Endothelial cell of umbilical vein (primary cell): ENCODE data around the gene MGAT4A. TPM values are rescaled to one million over a fixed set of nuclear protein-coding genes. Genes with fewer than 3 reads are reported as not detected.

Experiments
- BruUV-seq: library from RNA; stranded (reverse); fragments of 400-500 nt; replicated peaks from 2 replicates; lab custom pipeline; 2021; lab: Mats Ljungman, UMichigan
- CTCF ChIA-PET: fragments of 300-600, 350-600 bp; sonication (Branson Sonifier 250); formaldehyde crosslinking; loops from one replicate; lab custom pipeline; 2021; ENCODE audit warnings: antibody characterized with exemption, inconsistent platforms; lab: Charles Lee
- POLR2A ChIA-PET: fragments of 300-600, 350-600 bp; sonication (Branson Sonifier 250); formaldehyde crosslinking; loops from one replicate; lab custom pipeline; 2021; ENCODE audit warnings: antibody characterized with exemption, inconsistent platforms; lab: Charles Lee
- DNase-seq: peaks from one replicate; pipeline ENCODE4 v3.0.0-alpha.2; 2011; ENCODE audit warnings: low read depth, low spot score
- FAIRE-seq: peaks from 2 replicates; lab custom pipeline; 2011; peaks lifted over from hg19 to GRCh38; lab: Jason Lieb, UNC
- H2AFZ ChIP-seq: 2 replicates; pipeline ENCODE4 v1.6.0; 2012; ENCODE audit warnings: low read depth, low read length, control low read depth, inconsistent platforms
- H3K27ac ChIP-seq: 2 replicates; pipeline ENCODE4 v1.5.1; 2011; ENCODE audit warnings: low read depth, mild to moderate bottlenecking, control low read depth, low read length, moderate library complexity; ENCODE audit not compliant: insufficient read depth
- H3K27me3 ChIP-seq, 2 experiments: 2 replicates each; pipeline versions ENCODE4 v1.6.0 to v1.6.1; 2011; ENCODE audit warnings: low read length in 2 of 2, mixed read lengths in 1 of 2; ENCODE audit not compliant: control insufficient read depth in 2 of 2, insufficient read depth in 2 of 2
- H3K36me3 ChIP-seq, 2 experiments: 2 replicates in 1 of 2; 3 replicates in 1 of 2; pipeline ENCODE4 v1.5.1; 2011; ENCODE audit warnings: low read length in 2 of 2, mild to moderate bottlenecking in 1 of 2, moderate library complexity in 1 of 2; ENCODE audit not compliant: control insufficient read depth in 2 of 2, insufficient read depth in 2 of 2; ENCODE audit errors: extremely low read depth in 1 of 2
- H3K4me1 ChIP-seq: 3 replicates; pipeline ENCODE4 v1.5.1; 2011; ENCODE audit warnings: mild to moderate bottlenecking, low read length; ENCODE audit not compliant: control insufficient read depth, insufficient read depth; ENCODE audit errors: extremely low read depth
- H3K4me2 ChIP-seq: 2 replicates; pipeline ENCODE4 v1.6.1; 2011; ENCODE audit warnings: low read length, control low read depth, mixed read lengths; ENCODE audit not compliant: insufficient read depth
- H3K4me3 ChIP-seq, 3 experiments: fragments of 200-600 bp in 1 of 3; sonication (generic), shearing (Covaris generic) in 1 of 3; replicated peaks in 1 of 3; 2 replicates each; pipeline ENCODE4 v1.5.1; 2011 to 2016; ENCODE audit warnings: control low read depth in 3 of 3, low read length in 3 of 3, mild to moderate bottlenecking in 2 of 3, inconsistent platforms in 1 of 3, low read depth in 1 of 3, moderate library complexity in 1 of 3; ENCODE audit not compliant: insufficient read depth in 1 of 3
- H3K79me2 ChIP-seq: 2 replicates; pipeline ENCODE4 v1.6.0; 2012; ENCODE audit warnings: low read length, inconsistent platforms; ENCODE audit not compliant: control insufficient read depth, insufficient read depth
- H3K9ac ChIP-seq: replicated peaks from 2 replicates; pipeline ENCODE3; 2011; ENCODE audit warnings: low read length, control low read depth; ENCODE audit not compliant: insufficient read depth; ENCODE audit errors: extremely low read depth
- H3K9me1 ChIP-seq: replicated peaks from 3 replicates; pipeline ENCODE4 v1.6.0; 2011; ENCODE audit warnings: mild to moderate bottlenecking, low read length; ENCODE audit not compliant: control insufficient read depth, insufficient read depth; ENCODE audit errors: extremely low read depth
- H3K9me3 ChIP-seq: replicated peaks from 2 replicates; pipeline ENCODE4 v1.5.1; 2012; ENCODE audit warnings: low read length, inconsistent platforms; ENCODE audit not compliant: control insufficient read depth, insufficient read depth
- H4K20me1 ChIP-seq: replicated peaks from 2 replicates; pipeline ENCODE3; 2011; ENCODE audit warnings: mild to moderate bottlenecking, low read length; ENCODE audit not compliant: control insufficient read depth, insufficient read depth; ENCODE audit errors: extremely low read depth
- CTCF ChIP-seq, 2 donors: IDR thresholded peaks; 1 replicate in 1 of 2; 2 replicates in 1 of 2; pipeline ENCODE4 v1.5.1; 2011; ENCODE audit warnings: low read length in 2 of 2, mild to moderate bottlenecking in 2 of 2, moderate library complexity in 2 of 2, control low read depth in 1 of 2, inconsistent platforms in 1 of 2, low read depth in 1 of 2; ENCODE audit not compliant: insufficient read depth in 1 of 2; ENCODE audit errors: extremely low read depth in 1 of 2
- EZH2 ChIP-seq: IDR thresholded peaks from 2 replicates; pipeline ENCODE4 v1.6.1; 2012; ENCODE audit warnings: borderline replicate concordance, low read depth, mild to moderate bottlenecking, moderate library complexity, low read length, inconsistent platforms; ENCODE audit not compliant: severe bottlenecking
- FOS ChIP-seq: IDR thresholded peaks from 2 replicates; pipeline ENCODE4 v1.6.1; 2011; ENCODE audit warnings: mild to moderate bottlenecking, low read length, moderate library complexity, borderline replicate concordance; ENCODE audit not compliant: insufficient read depth
- GATA2 ChIP-seq: IDR thresholded peaks from 2 replicates; pipeline ENCODE4 v1.7.0; 2011; ENCODE audit warnings: low read depth, mild to moderate bottlenecking, moderate library complexity, mixed read lengths, low read length; ENCODE audit not compliant: insufficient read length, insufficient read depth
- JUN ChIP-seq: IDR thresholded peaks from 2 replicates; pipeline ENCODE4 v1.6.1; 2011; ENCODE audit warnings: borderline replicate concordance, low read depth; ENCODE audit not compliant: insufficient read length, insufficient read depth
- MAX ChIP-seq: IDR thresholded peaks from 2 replicates; pipeline ENCODE4 v1.6.1; 2011; ENCODE audit not compliant: insufficient read depth, insufficient read length
- MYC ChIP-seq: IDR thresholded peaks from one replicate; pipeline ENCODE4 v1.6.1; 2011; ENCODE audit warnings: mild to moderate bottlenecking, low read depth, low read length
- POLR2A ChIP-seq: IDR thresholded peaks from 2 replicates; pipeline ENCODE4 v1.6.1; 2012; ENCODE audit warnings: low read depth, mild to moderate bottlenecking, control low read depth, low read length
- POLR2AphosphoS5 ChIP-seq: IDR thresholded peaks from 2 replicates; pipeline ENCODE4 v1.6.1; 2012; ENCODE audit warnings: low read depth, mild to moderate bottlenecking, control low read depth, low read length, moderate library complexity; ENCODE audit not compliant: insufficient read depth
- dilution Hi-C: fragments of 300-500 bp; cut with MboI; formaldehyde crosslinking; loops from one replicate; pipeline ENCODE4 v1.15.0; 2019; ENCODE audit warnings: low sequenced_read_pairs; ENCODE audit not compliant: extremely low pct_ligation_motif_present
- intact Hi-C: fragments of 100-400 bp; cut with micrococcal nuclease; formaldehyde crosslinking; loops from one replicate; pipeline ENCODE4 v1.10.0; 2022
- polyA plus RNA-seq, 4 experiments: library from polyadenylated mRNA; depleted of rRNA in 3 of 4; stranded (reverse) in 3 of 4; unstranded in 1 of 4; fragments of >200 nt; gene quantifications; 2 replicates each; pipeline versions ENCODE4 v1.2.1 to v1.2.3, GENCODE V29; 2011 to 2012; ENCODE audit warnings: missing spikeins in 1 of 4
- total RNA-seq: library from RNA; stranded (reverse); gene quantifications from 2 replicates; pipeline ENCODE4 v1.2.3, GENCODE V29; 2021

Gene MGAT4A
- total and polyA plus RNA-seq, 2 donors (not counting 3 experiments of a cell fraction or from before 2014, with no cell fraction given), result 9.2 to 42.2 TPM

GRCh38 chr2:98738304-98738703, 7.4 kb upstream of the MGAT4A start:
- Histone ChIP-seq H3K9ac (no peak overlapping the region), H3K36me3 (no peaks in the 10 kb centered on the region), H2AFZ (no peak overlapping the region), H3K4me2 (no peak overlapping the region), H4K20me1 (no peaks in the 10 kb centered on the region), H3K79me2 (no peaks in the 10 kb centered on the region), H3K4me3 (no peak overlapping the region), H3K9me1 (no peaks in the 10 kb centered on the region), H3K27ac (no peak overlapping the region), H3K27me3 (no peaks in the 10 kb centered on the region), H3K4me1 (peaks cover 15% of the 10 kb centered on the region), H3K9me3 (no peaks in the 10 kb centered on the region)
- no TSS peak for BruUV-seq
- POLR2A ChIA-PET, result no interaction called here
- CTCF ChIA-PET, result interaction anchor here (1.0 kb wide), 1 partner anchor 85 kb away, joined by 3 read pairs; no protein-coding TSS in a partner anchor
- TF ChIP-seq CTCF (IDR thresholded peaks at IDR 0.05; ENCODE audit: extremely low read depth in 1 of 2, insufficient read depth in 1 of 2, low read depth in 1 of 2, low read length in 2 of 2) (no peak), JUN (no peak), MAX (no peak), FOS (no peak), MYC (no peak), EZH2 (no peak), POLR2A (no peak), POLR2AphosphoS5 (no peak), GATA2 (no peak)
- DNase-seq, result no peak
- intact Hi-C loops, result no loop called here
- no peak for FAIRE-seq
- dilution Hi-C loops, result no loop called here
